ENCODE results near the gene FGF2.
"Not testable (repeated sequence)": the region's sequence is repeated elsewhere in the genome, so short reads cannot be mapped to it uniquely, and the experiment has no call there.

Gene FGF2

GRCh38 chr4:122930862-122931261 lies 104.2 kb downstream of the FGF2 start:
- DNase-seq (ENCODE audit: low spot score): peak; percentile 19

- no peak for DNase-seq (ENCODE audit: low spot score)
Measured at GRCh38 chr4:122932763-122933162, 106.1 kb downstream of the FGF2 start.

GRCh38 chr4:122945136-122945535 lies 118.5 kb downstream of the FGF2 start:
- not testable (repeated sequence) for DNase-seq (ENCODE audit: low spot score)

GRCh38 chr4:122946142-122946541 lies 119.5 kb downstream of the FGF2 start:
- DNase-seq (ENCODE audit: low spot score): no peak

All from globus pallidus (tissue), 1 donor.